NOMO-1 treated with DMSO at 0.1 percent for 48 hours (cell line): Measurements from ENCODE around the gene PCNP.
"Not testable (repeated sequence)": the region's sequence is repeated elsewhere in the genome, so short reads cannot be mapped to it uniquely, and the experiment has no call there.

Source experiments
- DNase-seq: peaks from one replicate; lab custom pipeline; 2025; ENCODE audit not compliant: unreplicated experiment; lab: John Stamatoyannopoulos, UW

Gene PCNP

GRCh38 chr3:101631098-101631796, 57.3 kb downstream of the PCNP start:
- DNase-seq: no peak

GRCh38 chr3:101631959-101632358, 58.0 kb downstream of the PCNP start:
- DNase-seq: not testable (repeated sequence)

- DNase-seq: no peak
These were observed 58.6 kb downstream of the PCNP start for GRCh38 chr3:101632586-101632985.

DNA sequence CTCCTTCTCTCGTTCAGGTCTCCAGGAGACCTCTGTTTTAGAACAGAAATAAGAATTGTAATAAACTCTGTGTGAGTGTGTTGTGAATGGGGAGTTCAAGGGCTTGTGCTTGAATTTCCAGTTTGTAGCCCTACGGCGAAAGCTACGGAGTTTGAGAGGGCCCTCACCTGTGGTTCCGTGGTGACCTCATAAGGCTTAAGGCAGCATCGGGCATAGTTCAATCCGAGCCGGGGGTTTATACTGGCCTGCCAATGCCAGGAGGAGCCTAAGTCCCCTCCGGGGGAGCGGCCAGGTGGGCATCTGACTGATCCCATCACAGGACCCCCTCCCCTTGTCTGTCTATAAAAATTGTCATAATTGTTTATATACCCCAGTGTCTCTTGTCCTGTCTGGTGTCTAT, 59.2 kb downstream of the PCNP start:
- no peak for DNase-seq

DNA sequence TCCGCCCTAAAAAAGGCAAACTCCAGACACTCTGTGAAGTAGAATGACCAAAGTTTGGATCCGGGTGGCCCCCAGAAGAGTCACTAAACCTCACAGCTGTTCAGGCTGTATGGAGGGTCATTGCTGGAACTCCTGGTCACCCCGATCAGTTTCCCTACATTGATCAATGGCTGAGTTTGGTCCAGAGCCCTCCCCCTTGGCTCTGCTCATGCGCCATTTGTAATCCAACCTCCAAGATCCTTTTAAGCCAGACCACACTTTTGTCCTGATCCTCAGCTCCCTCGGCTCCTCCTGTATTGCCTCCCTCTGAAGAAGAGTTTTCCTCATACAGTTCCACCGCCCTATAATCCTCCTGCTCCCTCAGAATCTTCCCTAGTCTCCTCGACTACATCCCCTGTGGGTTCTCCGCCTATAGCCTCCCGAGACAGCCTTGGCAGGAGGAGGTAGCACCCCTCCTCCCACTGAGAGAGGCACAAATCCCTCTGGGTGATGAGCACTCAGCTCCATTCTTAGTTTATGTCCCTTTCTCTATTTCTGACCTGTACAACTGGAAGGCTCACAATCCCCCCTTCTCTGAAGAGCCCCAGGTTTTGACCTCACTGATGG, 60.7 kb downstream of the PCNP start:
- DNase-seq: no peak

DNA sequence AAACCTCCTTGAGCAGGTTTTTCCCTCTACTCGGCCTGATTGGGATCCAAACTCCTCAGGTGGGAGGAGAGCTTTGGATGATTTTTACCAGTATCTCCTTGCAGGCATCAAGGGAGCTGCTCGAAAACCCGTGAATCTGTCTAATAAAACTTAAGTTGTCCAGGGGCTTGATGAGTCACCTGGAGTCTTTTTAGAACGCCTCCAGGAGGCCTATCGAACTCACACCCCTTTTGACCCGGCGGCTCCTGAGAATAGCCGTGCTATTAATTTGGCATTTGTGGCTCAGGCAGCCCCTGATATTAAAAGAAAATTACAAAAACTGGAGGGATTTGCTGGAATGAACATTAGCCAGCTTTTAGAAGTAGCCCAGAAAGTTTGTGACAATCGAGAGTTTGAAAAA, 61.4 kb downstream of the PCNP start:
- DNase-seq: no peak

DNA sequence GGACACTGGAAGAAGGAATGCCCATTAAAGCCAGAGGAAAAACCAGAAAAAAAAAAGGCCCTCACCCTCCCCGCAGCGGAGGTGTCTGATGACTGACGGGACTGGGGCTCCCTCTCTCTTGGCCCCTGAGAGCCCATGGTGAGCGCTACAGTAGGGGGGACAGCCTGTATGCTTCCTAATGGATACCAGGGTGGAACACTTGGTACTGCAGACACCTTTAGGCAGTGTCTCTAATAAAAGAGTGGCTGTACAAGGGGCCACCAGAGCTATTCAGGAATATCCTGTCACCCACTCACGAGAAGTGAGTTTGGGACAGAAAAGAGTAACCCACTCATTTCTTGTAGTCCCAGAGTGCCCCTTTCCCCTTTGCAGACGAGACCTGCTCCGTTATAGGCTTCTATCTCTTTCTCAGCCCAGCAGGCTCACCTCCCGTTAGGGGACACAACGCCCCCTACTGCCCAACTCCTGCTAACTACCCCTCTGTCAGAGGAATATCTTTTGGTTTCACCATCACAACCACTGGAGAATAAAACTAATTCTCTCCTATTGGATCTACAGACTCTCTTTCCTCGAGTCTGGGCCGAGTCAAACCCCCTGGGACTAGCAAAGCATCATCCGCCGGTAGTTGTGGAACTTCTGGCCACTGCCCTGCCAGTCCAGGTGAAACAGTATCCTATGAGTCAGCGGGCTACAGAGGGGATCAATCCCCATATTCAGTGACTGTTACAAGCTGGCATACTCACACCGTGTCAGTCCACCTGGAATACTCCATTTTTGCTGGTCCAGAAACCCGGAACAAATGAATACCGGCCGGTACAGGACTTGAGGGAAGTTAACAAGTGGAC, 62.2 kb downstream of the PCNP start:
- DNase-seq: peak; percentile 69

GRCh38 chr3:101637451-101637850, 63.5 kb downstream of the PCNP start:
- DNase-seq: no peak

DNA sequence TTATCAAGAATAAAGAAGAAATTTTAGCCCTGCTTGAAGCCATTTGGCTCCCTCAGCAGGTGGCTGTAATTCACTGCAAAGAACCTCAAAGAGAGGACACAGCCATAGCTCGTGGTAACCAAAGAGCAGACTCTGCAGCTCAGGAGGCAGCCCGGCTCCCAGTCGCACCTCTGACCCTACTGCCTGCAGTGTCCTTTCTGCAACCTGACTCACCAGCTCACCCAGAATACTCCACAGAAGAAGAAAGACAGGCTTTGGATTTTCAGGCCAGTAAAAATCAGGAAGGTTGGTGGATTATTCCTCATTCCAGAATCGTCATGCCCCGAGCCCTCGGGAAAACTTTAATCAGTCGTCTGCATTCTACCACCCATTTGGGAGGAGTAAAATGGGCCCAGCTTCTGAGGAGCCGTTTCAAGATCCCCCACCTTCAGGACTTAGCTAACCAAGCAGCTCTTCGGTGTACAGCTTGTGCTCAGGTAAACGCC, 64.3 kb downstream of the PCNP start:
- no peak for DNase-seq

DNA sequence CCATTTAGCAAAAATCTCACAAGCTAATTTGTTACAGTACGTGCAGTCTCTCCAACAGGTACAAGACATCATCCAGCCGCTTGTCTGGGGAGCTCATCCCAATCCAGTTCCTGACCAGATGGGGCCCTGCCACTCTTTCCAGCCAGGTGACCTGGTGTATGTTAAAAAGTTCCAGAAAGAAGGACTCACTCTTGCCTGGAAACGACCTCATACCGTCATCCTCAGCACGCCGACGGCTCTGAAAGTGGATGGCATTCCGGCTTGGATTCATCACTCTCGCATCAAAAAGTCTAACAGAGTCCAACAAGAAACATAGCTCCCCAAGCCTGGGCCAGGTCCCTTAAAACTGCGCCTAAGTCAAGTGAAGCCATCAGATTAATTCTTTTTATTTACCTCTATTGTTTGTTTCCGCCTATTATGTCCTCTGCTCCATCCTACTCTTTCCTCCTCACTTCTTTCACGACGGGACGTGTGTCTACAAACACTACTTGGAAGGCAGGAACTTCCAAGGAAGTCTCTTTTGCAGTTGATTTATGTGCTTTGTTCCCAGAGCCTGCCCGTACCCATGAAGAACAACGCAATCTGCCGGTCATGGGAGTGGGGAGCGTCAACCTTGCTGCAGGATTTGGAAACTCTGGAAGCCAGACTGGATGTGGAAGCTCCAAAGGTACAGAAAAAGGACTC, 65.4 kb downstream of the PCNP start:
- DNase-seq: no peak

DNA sequence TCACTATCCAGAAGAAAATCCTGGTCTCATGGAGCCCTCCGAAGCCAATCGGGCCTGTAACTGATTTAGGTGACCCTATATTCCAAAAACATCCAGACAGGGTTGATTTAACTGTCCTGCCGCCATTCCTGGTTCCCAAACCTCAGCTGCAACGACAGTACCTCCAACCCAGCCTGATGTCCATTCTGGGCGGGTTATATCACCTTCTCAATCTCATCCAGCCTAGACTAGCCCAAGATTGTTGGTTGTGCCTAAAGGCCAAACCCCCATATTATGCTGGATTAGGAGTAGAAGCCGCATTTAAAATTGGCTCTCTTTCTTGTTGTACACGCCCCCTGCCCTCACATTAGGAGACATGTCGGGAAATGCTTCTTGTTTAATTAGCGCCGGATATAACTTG, 66.3 kb downstream of the PCNP start:
- DNase-seq: no peak

GRCh38 chr3:101641397-101642115, 67.6 kb downstream of the PCNP start:
- DNase-seq: not testable (repeated sequence)

DNA sequence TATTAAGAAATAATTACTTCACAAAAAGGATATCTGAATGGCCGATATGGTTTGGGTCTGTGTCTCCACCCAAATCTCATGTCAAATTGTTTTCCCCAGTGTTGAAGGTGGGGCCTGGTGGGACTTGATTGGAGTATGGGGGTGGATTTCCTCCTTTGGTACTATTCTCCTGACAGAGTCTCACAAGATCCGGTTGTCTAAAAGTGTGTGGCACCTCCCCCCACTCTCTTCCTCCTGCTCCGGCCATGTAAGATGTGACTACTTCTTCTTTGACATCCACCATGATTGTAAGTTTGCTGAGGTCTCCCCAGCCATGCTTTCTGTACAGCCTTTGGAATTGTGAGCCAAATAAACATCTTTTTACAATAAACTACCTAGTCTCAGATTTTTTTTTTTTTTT, 68.5 kb downstream of the PCNP start:
- no peak for DNase-seq

DNA sequence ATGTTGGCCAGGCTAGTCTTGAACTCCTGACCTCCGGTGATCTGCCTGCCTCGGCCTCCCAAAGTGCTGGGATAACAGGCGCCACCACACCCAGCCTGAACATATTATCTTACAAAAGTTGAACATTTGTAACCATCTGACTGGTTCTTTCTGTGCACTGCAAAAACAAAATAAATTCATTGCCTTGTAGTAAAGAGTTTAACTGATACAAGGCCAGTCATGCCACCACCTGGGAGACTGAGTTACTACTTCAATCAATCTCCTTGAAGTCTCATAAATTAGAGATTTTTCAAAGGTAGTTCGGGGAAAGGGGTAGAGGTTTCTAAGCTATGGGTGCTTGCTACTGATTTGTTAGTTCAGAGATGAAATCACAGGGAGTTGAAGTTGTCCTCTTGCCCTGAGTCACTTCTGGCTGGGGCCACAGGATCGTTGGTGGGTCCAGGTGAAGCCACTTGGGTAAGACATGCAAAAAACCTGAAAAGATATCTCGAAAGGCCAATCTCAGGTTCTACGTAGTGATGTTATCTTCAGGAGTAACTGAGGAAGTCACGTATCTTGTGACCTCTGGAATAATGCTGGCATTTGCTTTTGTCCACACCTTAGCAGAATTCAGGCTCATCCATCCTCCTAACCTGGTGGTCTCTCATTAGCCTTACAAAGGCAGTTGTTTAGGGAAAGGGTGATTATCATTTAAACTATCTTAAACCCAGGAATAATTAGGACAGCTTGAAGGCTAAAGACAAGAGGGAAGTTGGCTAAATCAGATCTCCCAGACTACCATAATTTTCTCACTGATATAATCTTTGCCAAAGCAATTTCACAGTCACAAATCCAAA, 69.2 kb downstream of the PCNP start:
- DNase-seq: no peak
